NB4 (cell line): ENCODE results near the gene ZNF697.

ENCODE experiments used
- MAX ChIP-seq: IDR thresholded peaks from 2 replicates; pipeline ENCODE4 v1.6.1; 2011; ENCODE audit warnings: low read depth, low read length
- MYC ChIP-seq: IDR thresholded peaks from 2 replicates; pipeline ENCODE4 v1.6.1; 2011; ENCODE audit warnings: low read depth, low read length
- POLR2A ChIP-seq: IDR thresholded peaks from 2 replicates; pipeline ENCODE4 v1.6.1; 2011; ENCODE audit warnings: mild to moderate bottlenecking; ENCODE audit not compliant: insufficient read length; ENCODE audit errors: extremely low read depth
- TF ChIP-seq, protein P1 (sequence below): IDR thresholded peaks from one replicate; pipeline ENCODE4 v1.5.1; 2012; ENCODE audit warnings: low read depth, low read length

- TF ChIP-seq, protein P1, sequence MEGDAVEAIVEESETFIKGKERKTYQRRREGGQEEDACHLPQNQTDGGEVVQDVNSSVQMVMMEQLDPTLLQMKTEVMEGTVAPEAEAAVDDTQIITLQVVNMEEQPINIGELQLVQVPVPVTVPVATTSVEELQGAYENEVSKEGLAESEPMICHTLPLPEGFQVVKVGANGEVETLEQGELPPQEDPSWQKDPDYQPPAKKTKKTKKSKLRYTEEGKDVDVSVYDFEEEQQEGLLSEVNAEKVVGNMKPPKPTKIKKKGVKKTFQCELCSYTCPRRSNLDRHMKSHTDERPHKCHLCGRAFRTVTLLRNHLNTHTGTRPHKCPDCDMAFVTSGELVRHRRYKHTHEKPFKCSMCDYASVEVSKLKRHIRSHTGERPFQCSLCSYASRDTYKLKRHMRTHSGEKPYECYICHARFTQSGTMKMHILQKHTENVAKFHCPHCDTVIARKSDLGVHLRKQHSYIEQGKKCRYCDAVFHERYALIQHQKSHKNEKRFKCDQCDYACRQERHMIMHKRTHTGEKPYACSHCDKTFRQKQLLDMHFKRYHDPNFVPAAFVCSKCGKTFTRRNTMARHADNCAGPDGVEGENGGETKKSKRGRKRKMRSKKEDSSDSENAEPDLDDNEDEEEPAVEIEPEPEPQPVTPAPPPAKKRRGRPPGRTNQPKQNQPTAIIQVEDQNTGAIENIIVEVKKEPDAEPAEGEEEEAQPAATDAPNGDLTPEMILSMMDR: no peak
- no peak for TF ChIP-seq POLR2A
- no peak for TF ChIP-seq MAX
- TF ChIP-seq MYC: no peak
Measured at GRCh38 chr1:119646521-119647227, 1.4 kb downstream of the ZNF697 start.
